HFF-Myc (cell line): ENCODE measurements around the gene KIAA1549.

ENCODE experiments used
- DNase-seq: peaks from one replicate; pipeline ENCODE4 v3.0.0-alpha.2; 2011; ENCODE audit warnings: low read depth; ENCODE audit errors: extremely low read depth
- H3K4me3 ChIP-seq: replicated peaks from 2 replicates; pipeline ENCODE4 v1.5.1; 2011; ENCODE audit warnings: low read depth, mild to moderate bottlenecking, control low read depth, low read length
- TF ChIP-seq, protein P1 (sequence below): IDR thresholded peaks from 2 replicates; pipeline ENCODE4 v1.5.1; 2012; ENCODE audit warnings: mild to moderate bottlenecking, low read depth, low read length, control low read depth; ENCODE audit errors: missing control alignments

Gene KIAA1549

DNA sequence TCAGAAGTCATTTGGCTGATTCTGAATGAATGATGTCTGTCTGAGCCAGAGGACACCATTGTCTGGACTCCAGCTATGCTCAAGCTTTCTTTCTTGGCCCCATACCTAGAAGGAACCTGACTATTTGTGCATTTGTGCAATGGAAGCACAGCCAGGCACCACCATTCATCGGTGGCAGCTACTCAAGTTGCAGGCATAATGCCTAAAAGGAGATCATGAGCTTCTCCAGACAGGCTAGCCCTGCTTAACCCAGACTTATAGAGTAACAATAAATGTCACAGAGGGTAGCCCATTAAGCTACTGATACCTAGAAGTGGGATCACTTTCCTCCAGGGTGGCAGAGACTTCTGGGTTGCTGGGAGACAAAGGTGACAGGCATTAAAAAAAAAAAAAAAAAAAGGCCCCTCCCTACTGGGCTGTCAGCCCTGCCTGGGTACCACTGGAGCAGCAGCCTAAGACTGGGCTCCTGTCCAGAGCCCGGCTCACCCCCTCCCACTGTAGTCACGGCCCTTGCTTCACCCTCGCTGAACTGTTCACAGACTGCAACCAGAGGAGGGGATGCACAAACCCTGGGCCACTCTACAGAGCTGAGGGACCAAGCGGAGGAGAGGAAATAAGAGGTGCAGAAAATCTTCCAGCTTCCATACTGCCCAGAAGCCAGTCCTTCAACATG lies 107.8 kb downstream of the KIAA1549 start:
- TF ChIP-seq, protein P1, sequence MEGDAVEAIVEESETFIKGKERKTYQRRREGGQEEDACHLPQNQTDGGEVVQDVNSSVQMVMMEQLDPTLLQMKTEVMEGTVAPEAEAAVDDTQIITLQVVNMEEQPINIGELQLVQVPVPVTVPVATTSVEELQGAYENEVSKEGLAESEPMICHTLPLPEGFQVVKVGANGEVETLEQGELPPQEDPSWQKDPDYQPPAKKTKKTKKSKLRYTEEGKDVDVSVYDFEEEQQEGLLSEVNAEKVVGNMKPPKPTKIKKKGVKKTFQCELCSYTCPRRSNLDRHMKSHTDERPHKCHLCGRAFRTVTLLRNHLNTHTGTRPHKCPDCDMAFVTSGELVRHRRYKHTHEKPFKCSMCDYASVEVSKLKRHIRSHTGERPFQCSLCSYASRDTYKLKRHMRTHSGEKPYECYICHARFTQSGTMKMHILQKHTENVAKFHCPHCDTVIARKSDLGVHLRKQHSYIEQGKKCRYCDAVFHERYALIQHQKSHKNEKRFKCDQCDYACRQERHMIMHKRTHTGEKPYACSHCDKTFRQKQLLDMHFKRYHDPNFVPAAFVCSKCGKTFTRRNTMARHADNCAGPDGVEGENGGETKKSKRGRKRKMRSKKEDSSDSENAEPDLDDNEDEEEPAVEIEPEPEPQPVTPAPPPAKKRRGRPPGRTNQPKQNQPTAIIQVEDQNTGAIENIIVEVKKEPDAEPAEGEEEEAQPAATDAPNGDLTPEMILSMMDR = no peak
- no peak overlapping the region for H3K4me3 ChIP-seq
- no peak for DNase-seq

DNA sequence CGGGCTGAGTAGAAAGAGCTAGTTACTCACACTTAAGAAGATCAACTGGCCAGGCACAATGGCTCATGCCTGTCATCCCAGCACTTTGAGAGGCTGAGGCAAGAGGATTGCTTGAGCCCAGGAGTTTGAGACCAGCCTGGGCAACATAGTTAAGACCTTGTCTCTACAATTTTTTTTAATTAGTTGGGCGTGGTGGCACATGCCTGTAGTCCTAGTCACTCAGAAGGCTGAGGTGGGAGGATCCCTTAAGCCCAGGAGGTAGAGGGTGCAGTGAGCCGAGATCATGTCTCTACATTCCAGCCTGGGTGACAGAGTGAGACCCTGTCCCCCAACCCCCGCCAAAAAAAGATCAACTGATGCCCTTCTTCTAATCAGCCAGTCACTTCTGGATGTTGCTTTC lies 108.6 kb downstream of the KIAA1549 start:
- TF ChIP-seq, protein P1 = no peak

DNA sequence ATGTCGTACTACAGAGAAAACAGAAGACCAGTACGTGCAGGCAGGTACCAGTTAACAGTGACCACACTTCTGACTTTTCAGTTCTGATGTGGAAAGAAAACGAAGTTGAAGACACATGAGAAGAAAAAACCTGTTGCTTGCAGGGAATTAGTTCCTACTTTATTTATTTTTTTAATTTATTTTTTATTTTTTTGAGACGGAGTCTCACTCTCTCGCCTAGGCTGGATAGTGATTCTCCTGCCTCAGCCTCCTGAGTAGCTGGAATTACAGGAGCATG lies 109.4 kb downstream of the KIAA1549 start:
- TF ChIP-seq, protein P1 = no peak
- H3K4me3 ChIP-seq = no peak overlapping the region
- DNase-seq = no peak

More for the DNA sequence above, 108.6 kb downstream of the KIAA1549 start:
- DNase-seq = no peak
- H3K4me3 ChIP-seq = no peak overlapping the region

DNA sequence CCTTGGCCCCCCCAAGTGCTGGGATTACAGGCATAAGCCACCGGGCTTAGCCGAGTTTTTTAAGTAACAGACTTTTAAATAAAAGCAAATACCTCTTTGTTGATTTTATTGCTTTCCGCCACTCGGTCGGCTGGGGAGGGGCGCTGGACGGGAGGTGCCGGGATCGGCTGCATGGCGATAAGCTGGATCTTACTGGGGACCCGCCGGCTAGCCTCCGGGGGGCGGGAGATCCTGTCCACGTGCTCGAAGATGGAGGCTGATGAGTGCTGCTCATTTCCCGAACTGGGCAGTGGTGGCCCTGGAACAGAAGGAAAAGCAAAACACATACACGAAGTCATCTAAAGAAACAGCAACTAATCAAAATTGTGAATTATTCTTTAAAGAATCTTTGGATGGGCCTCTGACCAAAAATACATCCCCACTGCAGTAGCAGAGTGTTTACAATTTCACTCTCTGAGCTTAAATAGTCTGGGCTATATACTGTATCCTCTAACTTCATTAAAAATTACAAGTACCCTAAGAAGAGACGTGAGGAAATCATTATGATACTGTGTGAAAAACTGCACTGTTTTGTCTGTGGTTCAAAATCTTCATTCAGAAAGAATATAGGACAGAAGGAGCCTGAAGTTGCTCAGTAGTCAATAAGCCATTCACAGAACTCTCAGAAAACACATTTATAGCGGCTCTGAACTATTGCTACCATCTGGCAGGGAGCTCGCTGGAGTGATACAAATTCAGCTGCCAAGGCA lies 110.0 kb downstream of the KIAA1549 start:
- DNase-seq = no peak
- H3K4me3 ChIP-seq = no peak overlapping the region
- TF ChIP-seq, protein P1 = no peak

DNA sequence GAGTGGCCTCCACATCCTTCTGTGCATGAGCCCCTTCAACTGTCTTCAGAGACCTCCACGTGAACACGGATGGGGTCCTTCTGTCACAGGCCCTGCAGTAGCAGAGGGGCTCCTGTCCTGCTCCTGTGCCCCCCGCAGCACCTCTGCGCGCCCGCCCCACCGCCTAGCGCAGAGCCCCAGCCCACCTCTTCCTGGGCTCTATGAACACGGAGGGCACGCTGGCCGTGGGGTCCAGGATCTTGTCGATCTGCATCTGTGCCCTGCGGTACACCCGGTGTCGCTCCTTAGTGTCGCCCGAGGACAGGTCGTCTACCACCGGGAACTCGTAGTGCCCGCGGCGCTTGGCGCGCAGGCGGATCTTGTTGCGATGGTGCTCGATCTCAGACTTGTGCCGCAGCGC lies 111.8 kb downstream of the KIAA1549 start:
- DNase-seq = no peak
- TF ChIP-seq, protein P1 = no peak
- H3K4me3 ChIP-seq = no peak overlapping the region

DNA sequence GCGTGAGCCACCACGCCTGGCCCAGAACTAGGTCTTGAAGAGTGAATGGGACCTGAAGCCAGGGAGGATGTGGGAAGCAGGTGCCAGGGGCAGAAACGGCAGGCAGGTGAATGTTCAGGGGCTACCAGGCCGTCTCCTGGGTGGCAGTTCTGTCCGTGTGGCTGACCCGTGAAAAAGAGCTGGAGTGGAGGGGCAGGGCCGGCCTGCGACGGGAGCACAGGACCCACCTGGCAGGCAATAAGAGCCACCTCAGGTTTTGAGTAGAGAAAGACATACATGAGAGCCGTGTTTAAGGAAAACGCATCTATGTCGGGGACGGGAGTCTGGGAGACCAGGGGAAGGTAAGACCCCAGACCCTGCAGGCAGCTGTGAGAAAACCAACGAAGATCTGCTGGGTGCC lies 112.5 kb downstream of the KIAA1549 start:
- H3K4me3 ChIP-seq = no peak overlapping the region
- TF ChIP-seq, protein P1 = no peak
- no peak for DNase-seq
